GM12878 (cell line): Measurements from ENCODE around the gene ZNF771. TPM values are rescaled to one million over a fixed set of nuclear protein-coding genes. Genes with fewer than 3 reads are reported as not detected.

Experiments
- ATAC-seq: fragments of 200-7000 bp; cut with Tn5 transposase; 3 replicates; pipeline ENCODE4 v1.9.1; 2020; ENCODE audit warnings: mild to moderate bottlenecking, moderate library complexity
- BruUV-seq: library from RNA; stranded (reverse); fragments of 400-500 nt; replicated peaks from 2 replicates; lab custom pipeline; 2021; lab: Mats Ljungman, UMichigan
- CTCF ChIA-PET: fragments of 300-600 bp; sonication (Branson Sonifier 250); formaldehyde crosslinking; extraction: SDS; loops from one replicate; lab custom pipeline; 2021; ENCODE audit warnings: inconsistent platforms; lab: Yijun Ruan, JAX
- POLR2A ChIA-PET: fragments of 350-600 bp; formaldehyde crosslinking; extraction: SDS; loops from one replicate; lab custom pipeline; 2021; ENCODE audit warnings: inconsistent platforms; lab: Charles Lee
- RAD21 ChIA-PET: fragments of 300-600 bp; sonication (Branson Sonifier 250); formaldehyde crosslinking; loops from one replicate; lab custom pipeline; 2023; ENCODE audit warnings: antibody characterized with exemption; ENCODE audit not compliant: unreplicated experiment; lab: Charles Lee
- SMC1A ChIA-PET: fragments of 300-600 bp; sonication (Branson Sonifier 250); formaldehyde crosslinking; loops from one replicate; lab custom pipeline; 2023; ENCODE audit not compliant: unreplicated experiment, uncharacterized antibody; lab: Charles Lee
- DNase-seq: peaks from one replicate; pipeline ENCODE4 v3.0.0-alpha.2; 2011; ENCODE audit warnings: low read depth, low spot score
- FAIRE-seq: peaks from 3 replicates; lab custom pipeline; 2011; peaks lifted over from hg19 to GRCh38; lab: Jason Lieb, UNC
- H2AFZ ChIP-seq: 2 replicates; pipeline ENCODE4 v1.6.0; 2011; ENCODE audit warnings: low read depth, low read length, control low read depth; ENCODE audit not compliant: control insufficient read depth
- H3K27ac ChIP-seq: 2 replicates; pipeline ENCODE4 v1.5.1; 2011; ENCODE audit warnings: control low read depth; ENCODE audit not compliant: control insufficient read depth, insufficient read depth
- H3K27me3 ChIP-seq, 2 experiments: replicated peaks in 1 of 2; 2 replicates each; pipeline versions ENCODE4 v1.6.0 to v1.6.1; 2011; ENCODE audit warnings: low read length in 1 of 2; ENCODE audit not compliant: control insufficient read depth in 2 of 2, insufficient read depth in 2 of 2
- H3K36me3 ChIP-seq, 2 experiments: 2 replicates each; pipeline ENCODE4 v1.5.1; 2011; ENCODE audit warnings: low read length in 1 of 2; ENCODE audit not compliant: control insufficient read depth in 2 of 2, insufficient read depth in 2 of 2
- H3K4me1 ChIP-seq: 2 replicates; pipeline ENCODE4 v1.6.1; 2011; ENCODE audit warnings: mild to moderate bottlenecking, low read length, moderate library complexity, mixed read lengths; ENCODE audit not compliant: control insufficient read depth, insufficient read depth
- H3K4me2 ChIP-seq: 2 replicates; pipeline ENCODE4 v1.6.0; 2011; ENCODE audit warnings: control low read depth; ENCODE audit not compliant: control insufficient read depth, insufficient read depth
- H3K4me3 ChIP-seq: fragments of 200-600 bp; sonication (generic); 2 replicates; pipeline ENCODE4 v1.5.1; 2016
- H3K79me2 ChIP-seq: 2 replicates; pipeline ENCODE4 v1.6.0; 2011; ENCODE audit warnings: low read length; ENCODE audit not compliant: control insufficient read depth, insufficient read depth
- H3K9ac ChIP-seq: 2 replicates; pipeline ENCODE4 v1.8.0; 2011; ENCODE audit warnings: low read length, control low read depth, mixed read lengths; ENCODE audit not compliant: control insufficient read depth, insufficient read depth
- H3K9me3 ChIP-seq: replicated peaks from 3 replicates; pipeline ENCODE4 v1.5.1; 2011; ENCODE audit warnings: mild to moderate bottlenecking, low read length; ENCODE audit not compliant: control insufficient read depth, insufficient read depth
- H4K20me1 ChIP-seq: 2 replicates; pipeline ENCODE4 v1.6.0; 2011; ENCODE audit not compliant: control insufficient read depth, insufficient read depth
- BACH1 ChIP-seq: fragments of 450-650 bp; IDR thresholded peaks from 2 replicates; pipeline ENCODE4 v1.6.1; 2017; ENCODE audit warnings: mild to moderate bottlenecking, borderline replicate concordance
- BCL3 ChIP-seq: IDR thresholded peaks from 2 replicates; pipeline ENCODE4 v1.6.1; 2011; ENCODE audit warnings: borderline replicate concordance, low read depth, mild to moderate bottlenecking, moderate library complexity, low read length; ENCODE audit not compliant: insufficient read depth, poor library complexity, severe bottlenecking
- CBFB ChIP-seq: IDR thresholded peaks from 2 replicates; pipeline ENCODE4 v1.6.1; 2016; ENCODE audit warnings: antibody characterized with exemption, low read depth
- CHD1 ChIP-seq: IDR thresholded peaks from 2 replicates; pipeline ENCODE4 v1.6.1; 2012; ENCODE audit warnings: low read depth, low read length, improper control_type of control experiment
- CUX1 ChIP-seq: IDR thresholded peaks from 2 replicates; pipeline ENCODE4 v1.6.1; 2012; ENCODE audit warnings: improper control_type of control experiment, low read depth, low read length; ENCODE audit not compliant: insufficient replicate concordance
- E2F4 ChIP-seq: IDR thresholded peaks from 2 replicates; pipeline ENCODE4 v1.6.1; 2012; ENCODE audit warnings: low read depth, low read length, improper control_type of control experiment
- ETV6 ChIP-seq, 2 experiments: fragments of 450-650 bp in 1 of 2; IDR thresholded peaks in 1 of 2; conservative IDR thresholded peaks in 1 of 2; 2 replicates each; pipeline ENCODE4 v1.6.1; 2014; ENCODE audit warnings: antibody characterized with exemption in 1 of 2, borderline replicate concordance in 1 of 2, low read depth in 1 of 2, mild to moderate bottlenecking in 1 of 2, moderate library complexity in 1 of 2
- FOXM1 ChIP-seq: IDR thresholded peaks from 2 replicates; pipeline ENCODE4 v1.6.1; 2012; ENCODE audit warnings: low read depth, mild to moderate bottlenecking, inconsistent platforms, low read length, moderate library complexity
- HDGF ChIP-seq: fragments of 450-650 bp; IDR thresholded peaks from 2 replicates; pipeline ENCODE4 v1.6.1; 2016; ENCODE audit warnings: antibody characterized with exemption
- IRF5 ChIP-seq: fragments of 450-650 bp; IDR thresholded peaks from 2 replicates; pipeline ENCODE4 v1.6.1; 2017; ENCODE audit warnings: borderline replicate concordance
- KLF5 ChIP-seq: fragments of 450-650 bp; IDR thresholded peaks from 2 replicates; pipeline ENCODE4 v1.6.1; 2014; ENCODE audit warnings: mild to moderate bottlenecking; ENCODE audit not compliant: partially characterized antibody
- SMARCA5 ChIP-seq: fragments of 450-650 bp; IDR thresholded peaks from 2 replicates; pipeline ENCODE4 v1.6.1; 2017; ENCODE audit warnings: mild to moderate bottlenecking
- SUZ12 ChIP-seq: fragments of 200-600 bp; sonication (generic); IDR thresholded peaks from one replicate; pipeline ENCODE4 v1.6.1; 2018; ENCODE audit warnings: antibody characterized with exemption, mild to moderate bottlenecking; ENCODE audit not compliant: unreplicated experiment
- YBX1 ChIP-seq: fragments of 450-650 bp; IDR thresholded peaks from 2 replicates; pipeline ENCODE4 v1.6.1; 2016; ENCODE audit warnings: antibody characterized with exemption
- WGBS: methylation state at CpG from one replicate; pipeline ENCODE4 v1.1.6; 2016; ENCODE audit warnings: low lambda C conversion rate; ENCODE audit not compliant: insufficient replicate concordance, insufficient coverage; ENCODE audit errors: missing lambda C conversion rate; 5-methylcytosine and 5-hydroxymethylcytosine counted together
- in situ Hi-C: fragments of 300-500 bp; cut with MboI; formaldehyde crosslinking; loops from 9 replicates; pipeline ENCODE4 v1.14.3; 2018; ENCODE audit warnings: mixed read lengths
- intact Hi-C: fragments of 100-400 bp; cut with micrococcal nuclease; formaldehyde crosslinking; loops from one replicate; pipeline ENCODE4 v1.14.2; 2022; ENCODE audit not compliant: unreplicated experiment
- polyA plus RNA-seq, 11 experiments: library from polyadenylated mRNA; depleted of rRNA in 4 of 11; unstranded in 6 of 11; stranded (reverse) in 5 of 11; fragments of >200 nt; fragmentation: Nextera tagmentation in 4 of 11; fragmentation: Illumina TruSeq in 1 of 11; extraction: Ambion mirVana in 4 of 11; extraction: Trizol in 1 of 11; gene quantifications; 1 replicate in 1 of 11; 2 replicates in 10 of 11; pipeline versions ENCODE4 v1.2.1 to v1.2.3, GENCODE V29; 2011 to 2016; ENCODE audit warnings: inconsistent platforms in 2 of 11, missing spikeins in 2 of 11, low read depth in 1 of 11
- total RNA-seq, 4 experiments: library from RNA; depleted of rRNA in 3 of 4; stranded (reverse); fragments of >200 nt in 3 of 4; fragmentation: Illumina TruSeq in 1 of 4; extraction: Trizol in 1 of 4; gene quantifications; 2 replicates each; pipeline versions ENCODE4 v1.2.1 to v1.2.3, GENCODE V29; 2013 to 2021

ZNF771 gene
- total and polyA plus RNA-seq, 10 of the 15 experiments (the other 5 are each of a cell fraction or from before 2014, with no cell fraction given) = 0.98 to 7.6 (median 3.7) TPM

DNA sequence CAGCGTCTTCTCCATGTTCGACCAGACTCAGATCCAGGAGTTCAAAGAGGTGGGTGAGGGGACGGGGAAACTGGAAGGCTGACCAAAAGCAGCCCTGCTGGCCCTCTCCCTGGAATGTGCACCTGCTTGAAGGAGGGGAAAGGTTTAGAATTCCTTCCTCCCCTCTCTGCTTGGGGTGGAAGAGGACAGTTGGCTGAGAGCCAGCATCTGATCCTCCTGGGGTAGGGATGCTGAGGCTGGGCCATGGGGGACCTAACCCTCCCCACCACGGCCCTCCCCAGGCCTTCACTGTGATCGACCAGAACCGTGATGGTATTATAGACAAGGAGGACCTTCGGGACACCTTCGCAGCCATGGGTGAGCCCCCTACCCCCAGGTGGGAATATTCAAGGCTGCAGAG is 31.5 kb upstream of the ZNF771 start (continued):
- TF ChIP-seq E2F4 (no peak), CHD1 (no peak), ETV6 (conservative IDR thresholded peaks at IDR 0.05 in 1 of 2, IDR thresholded peaks at IDR 0.05 in 1 of 2; ENCODE audit: borderline replicate concordance in 1 of 2, low read depth in 1 of 2) (no peak)
- TF ChIP-seq, all 136 proteins: peak for 0

DNA sequence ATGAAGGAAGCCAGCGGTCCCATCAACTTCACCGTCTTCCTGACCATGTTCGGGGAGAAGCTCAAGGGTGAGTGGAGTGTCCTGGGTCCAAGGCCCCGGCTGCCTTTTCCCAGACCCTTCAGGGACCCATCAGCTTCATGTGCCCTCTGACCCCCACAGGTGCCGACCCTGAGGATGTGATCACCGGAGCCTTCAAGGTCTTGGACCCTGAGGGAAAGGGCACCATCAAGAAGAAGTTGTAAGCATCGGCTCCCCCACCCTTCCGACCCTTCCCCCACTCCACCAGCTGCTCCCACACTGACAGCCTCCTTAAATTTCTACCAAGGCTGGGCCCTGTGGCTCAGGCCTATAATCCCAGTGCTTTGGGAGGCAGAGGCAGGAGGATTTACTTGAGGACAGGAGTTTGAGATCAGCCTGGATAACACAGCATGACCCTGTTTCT is 30.9 kb upstream of the ZNF771 start:
- ATAC-seq (no peak), FAIRE-seq (no peak), DNase-seq (no peak)
- in situ Hi-C loops (no loop called here), intact Hi-C loops (no loop called here)
- H3K4me1 ChIP-seq = peaks cover 24% of the 10 kb centered on the region
- BruUV-seq = no TSS peak
- ChIA-PET POLR2A (no interaction called here), CTCF (no interaction called here), SMC1A (interaction anchor here (1.1 kb wide), 1 partner anchor 20 kb away, joined by 3 read pairs; no protein-coding TSS in a partner anchor), RAD21 (no interaction called here)
- peaks cover 0 to 4% of the 10 kb centered on the region in 2 experiments; a peak in 2 of 4 replicates for H3K36me3 ChIP-seq
- no peak overlapping the region for H3K27ac ChIP-seq
- H4K20me1 ChIP-seq = no peaks in the 10 kb centered on the region
- WGBS = 79% methylated on average over 8 of the region's 8 CpGs
- H3K79me2 ChIP-seq = peaks cover 16% of the 10 kb centered on the region
- H3K9me3 ChIP-seq = no peaks in the 10 kb centered on the region
- no peak overlapping the region for H3K4me3 ChIP-seq
- no peak overlapping the region for H3K9ac ChIP-seq
- no peak overlapping the region for H2AFZ ChIP-seq
- no peak overlapping the region for H3K4me2 ChIP-seq
- no peaks in the 10 kb centered on the region for H3K27me3 ChIP-seq
- no peak for TF ChIP-seq IRF5
- no peak for TF ChIP-seq SMARCA5
- no peak for TF ChIP-seq KLF5
- no peak for TF ChIP-seq BACH1
- TF ChIP-seq SUZ12 = no peak
- TF ChIP-seq FOXM1 = no peak
- TF ChIP-seq YBX1 = no peak
- TF ChIP-seq CBFB = no peak
- no peak for TF ChIP-seq HDGF
- TF ChIP-seq BCL3 = no peak
- TF ChIP-seq CUX1 = no peak
